ENCODE data around the gene CNTN6. TPM values are rescaled to one million over a fixed set of nuclear protein-coding genes. Genes with fewer than 3 reads are reported as not detected.

The CNTN6 gene
- total RNA-seq, 1 experiment from 2014 or later: not detected

- Histone ChIP-seq H3K56ac (ENCODE audit: insufficient read length, low read depth, low read length) (no peak overlapping the region), H3T11ph (ENCODE audit: low read length) (no peak overlapping the region), H2BK12ac (ENCODE audit: insufficient read length, low read depth, low read length) (no peak overlapping the region), H2BK120ac (ENCODE audit: low read depth, low read length, poor library complexity, severe bottlenecking) (no peak overlapping the region), H3K27ac (ENCODE audit: insufficient read length, low read depth, low read length) (no peak overlapping the region), H3K23me2 (ENCODE audit: insufficient read length, low read depth, low read length, poor library complexity, severe bottlenecking) (no peaks in the 10 kb centered on the region), H3K4me1 (ENCODE audit: insufficient read depth, low read length) (no peaks in the 10 kb centered on the region), H3K79me1 (ENCODE audit: insufficient read depth, low read depth, low read length, poor library complexity, severe bottlenecking) (no peaks in the 10 kb centered on the region), H3K79me2 (ENCODE audit: insufficient read depth, low read length) (no peaks in the 10 kb centered on the region), H3K9me3 (ENCODE audit: control insufficient read depth, low read depth, low read length) (no peaks in the 10 kb centered on the region), H3K27me3 (ENCODE audit: insufficient read depth, low read length) (no peaks in the 10 kb centered on the region), H2BK5ac (ENCODE audit: insufficient read length, low read length) (no peak overlapping the region), H3K14ac (ENCODE audit: insufficient read depth, low read length) (no peak overlapping the region), H3K23ac (ENCODE audit: insufficient read length, low read depth, low read length) (no peak overlapping the region), H3K4ac (ENCODE audit: low read depth, low read length) (no peak overlapping the region), H2BK20ac (ENCODE audit: low read depth, low read length, poor library complexity, severe bottlenecking) (no peak overlapping the region), H2AK5ac (ENCODE audit: insufficient read length, low read length) (no peak overlapping the region), H3K4me2 (ENCODE audit: insufficient read depth, insufficient read length, low read length) (no peak overlapping the region), H2BK15ac (ENCODE audit: low read depth, low read length) (no peak overlapping the region), H4K91ac (ENCODE audit: insufficient read length, low read depth, low read length) (no peak overlapping the region), H4K5ac (ENCODE audit: insufficient read length, low read depth, low read length) (no peak overlapping the region), H4K20me1 (ENCODE audit: control insufficient read depth, insufficient read depth, insufficient read length) (no peaks in the 10 kb centered on the region), H2AFZ (ENCODE audit: low read length) (no peak overlapping the region), H3K18ac (ENCODE audit: insufficient read length, low read depth, low read length) (no peak overlapping the region), H3K9ac (ENCODE audit: extremely low read depth, insufficient read length, low read length) (no peak overlapping the region), H4K8ac (replicated peaks; ENCODE audit: insufficient read length, low read depth, low read length) (no peak overlapping the region)
- WGBS (ENCODE audit: extremely low coverage, insufficient read length, low lambda C conversion rate): no CpG with 5 or more reads among the region's 3 CpGs
- Mint-ChIP-seq H3K36me3 (ENCODE audit: insufficient read depth in 1 of 3, low read depth in 3 of 3) (no peaks in the 10 kb centered on the region), H3K27me3 (ENCODE audit: low read depth) (no peaks in the 10 kb centered on the region), H3K4me1 (no peaks in the 10 kb centered on the region), H3K9me3 (no peaks in the 10 kb centered on the region), H3K27ac (no peak overlapping the region), H3K4me3 (no peak overlapping the region)
- DNase-seq: no peak
- TF ChIP-seq CTCF (conservative IDR thresholded peaks at IDR 0.05): no peak
Measured at GRCh38 chr3:1055870-1056269, 37.0 kb upstream of the CNTN6 start.
